Measurements from ENCODE around the gene MISP3. TPM values are rescaled to one million over a fixed set of nuclear protein-coding genes. Genes with fewer than 3 reads are reported as not detected.
"Not testable (repeated sequence)": the region's sequence is repeated elsewhere in the genome, so short reads cannot be mapped to it uniquely, and the experiment has no call there.

MISP3 gene
- total RNA-seq: 1 to 10 TPM in 2 of 5 experiments, under 1 TPM in 3; 0.58 to 1.9 (median 0.91) TPM
- under 1 TPM; 0.18 to 0.19 TPM for polyA plus RNA-seq
- total RNA-seq: 0.67 reads per million

DNA sequence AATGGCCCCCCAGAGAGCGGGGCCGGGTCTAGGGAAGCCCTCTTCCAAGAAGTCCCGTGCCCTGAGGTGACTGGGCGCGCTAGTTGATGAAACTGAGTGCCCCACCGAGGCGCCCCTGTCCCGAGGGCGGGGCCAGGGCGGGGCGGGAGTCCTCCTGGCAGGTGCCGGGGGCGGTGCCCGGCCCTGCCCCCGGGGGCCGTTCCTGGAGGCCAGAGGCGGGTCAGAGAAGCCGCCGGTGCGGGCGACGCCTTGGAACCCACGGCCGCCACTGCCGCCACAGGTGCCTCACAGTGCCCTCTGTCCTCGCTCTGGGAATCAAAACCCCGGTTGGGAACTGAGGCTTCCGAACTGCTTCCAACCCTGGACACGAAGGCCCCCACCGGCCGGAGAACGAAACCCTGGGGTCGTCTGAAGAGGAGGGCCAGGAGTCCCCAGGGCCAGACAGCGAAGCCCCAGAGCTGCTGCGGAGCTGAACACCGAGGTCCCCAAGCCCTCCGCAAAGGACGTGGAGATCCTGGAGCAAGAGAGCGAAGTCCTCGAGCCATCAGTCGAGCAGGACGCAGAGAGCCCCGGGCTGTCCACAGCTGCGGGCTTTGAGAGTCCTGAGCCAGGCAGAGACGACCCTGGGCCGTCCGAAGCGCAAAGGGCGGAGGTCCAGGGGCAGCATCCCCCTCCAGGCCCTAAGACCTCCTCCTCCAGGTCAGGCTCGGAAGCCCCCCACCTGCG, at the start of gene MISP3:
Gene MISP3, plus strand, starts transcription at position 252 of the 726 bp plus-strand sequence. CDS start 524 bp downstream, outside the sequence.
- intact Hi-C loops (cut with micrococcal nuclease): loop anchor here (1.0 to 5.0 kb wide), 10 partner anchors 9 to 615 kb away; partner anchors contain the start of genes RFX1 (in 2 of the 2), ASF1B (in 1 of the 2) and SAMD1 (in 1 of the 2)

DNA sequence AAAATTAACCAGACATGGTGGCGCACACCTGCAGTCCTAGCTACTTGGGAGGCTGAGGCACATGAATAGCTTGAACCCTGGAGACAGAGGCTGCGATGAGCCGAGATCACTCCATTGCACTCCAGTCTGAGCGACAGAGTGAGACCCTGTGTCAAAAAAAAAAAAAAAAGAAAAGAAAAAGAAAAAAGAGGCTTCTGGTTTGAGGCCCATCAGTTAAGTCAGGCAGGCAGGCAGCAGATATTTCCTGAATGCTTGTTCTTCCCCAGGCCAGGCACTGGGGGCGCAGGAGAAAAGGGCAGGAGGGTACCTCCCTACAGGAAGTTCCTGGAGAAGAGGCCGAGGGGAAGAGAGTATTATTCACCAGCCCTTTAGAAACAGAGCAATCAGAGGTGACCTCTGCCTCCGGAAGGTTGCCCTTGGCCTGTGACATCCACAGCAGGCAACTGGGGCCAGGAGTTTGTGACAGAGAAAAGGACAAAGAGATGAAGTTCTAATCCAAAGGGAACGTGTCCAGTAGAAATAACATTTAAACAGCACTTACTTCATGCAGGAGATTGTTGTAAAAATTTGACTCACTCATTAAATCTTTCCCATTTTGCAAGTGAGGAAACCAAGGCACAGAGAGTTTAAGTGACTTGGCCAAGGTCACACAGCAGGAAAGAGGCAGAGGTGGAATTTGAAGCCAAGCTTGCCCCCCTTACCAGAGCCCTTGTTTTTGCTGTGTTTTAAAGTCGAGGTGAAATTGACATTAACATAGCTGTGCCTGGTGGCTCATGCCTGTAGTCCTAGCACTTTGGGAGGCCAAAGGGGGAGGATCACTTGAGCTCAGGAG, 49.0 kb upstream of the MISP3 start:
- H3K27me3 ChIP-seq (ENCODE audit: control insufficient read depth in 2 of 2, insufficient read depth in 2 of 2, low read length in 2 of 2): no peaks in the 10 kb centered on the region
- DNase-seq: no peak
- intact Hi-C loops (cut with micrococcal nuclease): loop anchor here in 1 of 2 donors (1.0 kb wide), 1 partner anchor 9 kb away; no protein-coding TSS in a partner anchor
- ChIA-PET CTCF (no interaction called here), POLR2A (no interaction called here)
- H3K4me3 ChIP-seq (ENCODE audit: low read length): no peak overlapping the region
- peak overlapping the region in 5 of 9 donors; percentile 6 to 78 (median 36) for H3K27ac Mint-ChIP-seq
- no peaks in the 10 kb centered on the region for H3K27me3 Mint-ChIP-seq
- H3K4me3 Mint-ChIP-seq: peak overlapping the region in 1 of 10 donors; percentile 45
- H3K36me3 ChIP-seq (ENCODE audit: control insufficient read depth in 2 of 3, insufficient read depth in 3 of 3, low read length in 3 of 3): no peaks in the 10 kb centered on the region
- ATAC-seq: peak; percentile 64
- no peaks in the 10 kb centered on the region for H3K9me3 Mint-ChIP-seq
- H3K4me1 ChIP-seq (ENCODE audit: control insufficient read depth in 2 of 2, insufficient read depth in 2 of 2, low read length in 2 of 2): no peaks in the 10 kb centered on the region
- H3K9me3 ChIP-seq (ENCODE audit: control insufficient read depth in 2 of 3, low read length in 3 of 3): no peaks in the 10 kb centered on the region
- no peaks in the 10 kb centered on the region for H3K36me3 Mint-ChIP-seq
- no peak overlapping the region for H3K27ac ChIP-seq (ENCODE audit: low read depth, low read length)
- H3K4me1 Mint-ChIP-seq: peaks cover 7 to 20% (median 13%) of the 10 kb centered on the region in 7 donors

More for the DNA sequence above, at the start of gene MISP3:
- peaks cover 9 to 18% of the 10 kb centered on the region in 2 donors for H3K4me1 ChIP-seq (ENCODE audit: control insufficient read depth in 2 of 2, insufficient read depth in 2 of 2, low read length in 2 of 2)
- H3K36me3 ChIP-seq (ENCODE audit: control insufficient read depth in 2 of 3, insufficient read depth in 3 of 3, low read length in 3 of 3): no peaks in the 10 kb centered on the region
- peak within 1 kb of the TSS in 5 of 9 donors; percentile 66 to 89 (median 82) for H3K27ac Mint-ChIP-seq
- peak within 1 kb of the TSS; percentile 91 for H3K4me3 ChIP-seq (ENCODE audit: low read length)
- POLR2A ChIA-PET: interaction anchor here (0.6 to 2.5 kb wide), 5 partner anchors 19 to 148 kb away, joined by 3 to 10 read pairs (median 3); partner anchors contain the start of genes IL27RA and PRKACA
- H3K4me3 Mint-ChIP-seq: peak within 1 kb of the TSS; percentile 87 to 99 (median 93)
- peak in 2 of 9 donors; percentile 16 to 63 for DNase-seq
- peaks cover 0 to 1% (median 0%) of the 10 kb centered on the region in 11 donors for H3K9me3 Mint-ChIP-seq
- peak; percentile 2 for ATAC-seq
- peak within 1 kb of the TSS; percentile 50 for H3K27ac ChIP-seq (ENCODE audit: low read depth, low read length)
- H3K27me3 Mint-ChIP-seq: peaks cover 0 to 10% (median 0%) of the 10 kb centered on the region in 5 donors
- H3K9me3 ChIP-seq (ENCODE audit: control insufficient read depth in 2 of 3, low read length in 3 of 3): no peaks in the 10 kb centered on the region
- peaks cover 7 to 24% (median 10%) of the 10 kb centered on the region in 7 donors for H3K4me1 Mint-ChIP-seq
- no peaks in the 10 kb centered on the region for H3K27me3 ChIP-seq (ENCODE audit: control insufficient read depth in 2 of 2, insufficient read depth in 2 of 2, low read length in 2 of 2)
- H3K36me3 Mint-ChIP-seq: no peaks in the 10 kb centered on the region
- CTCF ChIA-PET: interaction anchor here (0.6 to 3.8 kb wide), 8 partner anchors 9 to 193 kb away, joined by 3 to 22 read pairs (median 4); partner anchors contain the start of gene ASF1B

DNA sequence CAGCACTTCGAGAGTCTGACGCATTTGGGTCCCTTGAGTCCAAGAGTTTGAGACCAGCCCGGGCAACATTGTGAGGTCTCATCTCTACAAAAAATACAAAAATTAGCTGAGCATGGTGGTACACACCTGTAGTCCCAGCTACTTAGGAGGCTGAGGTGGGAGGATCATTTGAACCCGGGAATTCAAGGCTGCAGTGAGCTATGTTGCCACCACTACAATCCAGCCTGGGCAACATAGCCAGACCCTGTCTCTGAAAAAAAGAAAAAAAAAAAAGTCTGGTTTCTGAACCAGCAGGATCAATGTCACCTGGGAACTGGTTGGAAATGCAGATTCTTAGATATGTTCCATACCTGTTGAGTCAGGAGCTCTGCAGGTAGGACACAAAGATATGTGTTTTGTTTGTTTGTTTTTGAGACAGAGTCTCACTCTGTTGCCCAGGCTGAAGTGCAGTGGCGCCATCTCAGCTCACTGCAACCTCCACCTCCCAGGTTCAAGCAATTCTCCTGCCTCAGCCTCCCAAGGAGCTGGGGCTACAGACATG, 45.9 kb upstream of the MISP3 start:
- H3K4me3 ChIP-seq (ENCODE audit: low read length); H3K27me3 Mint-ChIP-seq; H3K27me3 ChIP-seq (ENCODE audit: control insufficient read depth in 2 of 2, insufficient read depth in 2 of 2, low read length in 2 of 2); ATAC-seq; intact Hi-C loops (cut with micrococcal nuclease); H3K36me3 Mint-ChIP-seq; H3K27ac ChIP-seq (ENCODE audit: low read depth, low read length); H3K9me3 Mint-ChIP-seq; H3K9me3 ChIP-seq (ENCODE audit: control insufficient read depth in 2 of 3, low read length in 3 of 3); H3K36me3 ChIP-seq (ENCODE audit: control insufficient read depth in 2 of 3, insufficient read depth in 3 of 3, low read length in 3 of 3); DNase-seq: not testable (repeated sequence)
- Mint-ChIP-seq H3K4me3 (peak overlapping the region in 1 of 10 donors; percentile 15), H3K4me1 (peaks cover 14 to 41% (median 30%) of the 10 kb centered on the region in 7 donors), H3K27ac (peak overlapping the region in 1 of 9 donors; percentile 49)
- ChIA-PET CTCF (interaction anchor here (0.6 to 0.7 kb wide), 4 partner anchors 18 to 1402 kb away, joined by 3 to 5 read pairs (median 4); no protein-coding TSS in a partner anchor), POLR2A (interaction anchor here (0.8 to 7.9 kb wide), 6 partner anchors 8 to 75 kb away, joined by 3 to 162 read pairs (median 4); partner anchors contain the start of genes DCAF15 and RFX1)
- peaks cover 6 to 11% of the 10 kb centered on the region in 2 donors for H3K4me1 ChIP-seq (ENCODE audit: control insufficient read depth in 2 of 2, insufficient read depth in 2 of 2, low read length in 2 of 2)

DNA sequence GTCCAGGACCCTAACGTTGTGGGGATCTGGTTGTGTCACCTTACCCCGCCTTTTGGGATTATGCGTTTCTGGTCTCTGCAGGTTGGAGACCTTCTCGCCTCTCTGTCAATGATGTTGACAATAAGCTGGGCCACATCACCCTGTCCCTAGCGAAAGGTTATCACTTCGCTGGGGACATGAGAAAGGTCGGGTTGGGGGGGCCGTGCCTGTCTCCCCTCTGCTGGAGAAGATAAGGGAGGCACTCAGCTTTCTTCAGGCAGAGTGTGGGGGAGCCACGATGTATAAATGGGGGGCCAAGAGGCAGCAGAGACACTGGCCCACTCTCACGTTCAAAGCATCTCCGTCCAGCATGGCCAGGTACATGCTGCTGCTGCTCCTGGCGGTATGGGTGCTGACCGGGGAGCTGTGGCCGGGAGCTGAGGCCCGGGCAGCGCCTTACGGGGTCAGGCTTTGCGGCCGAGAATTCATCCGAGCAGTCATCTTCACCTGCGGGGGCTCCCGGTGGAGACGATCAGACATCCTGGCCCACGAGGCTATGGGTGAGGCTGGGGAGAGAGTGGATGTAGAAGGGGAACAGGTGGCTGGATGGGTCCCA, 44.6 kb upstream of the MISP3 start, which contains the start of gene RLN3:
Gene RLN3, plus strand, starts transcription at position 293 of the 595 bp plus-strand sequence. Its CDS starts 57 bp downstream, at position 350.
- Histone ChIP-seq H3K9me3 (ENCODE audit: control insufficient read depth in 2 of 3, low read length in 3 of 3) (no peaks in the 10 kb centered on the region), H3K4me1 (ENCODE audit: control insufficient read depth in 2 of 2, insufficient read depth in 2 of 2, low read length in 2 of 2) (peaks cover 11 to 14% of the 10 kb centered on the region in 2 donors), H3K27ac (ENCODE audit: low read depth, low read length) (no peak within 1 kb of the TSS), H3K4me3 (ENCODE audit: low read length) (no peak within 1 kb of the TSS), H3K36me3 (ENCODE audit: control insufficient read depth in 2 of 3, insufficient read depth in 3 of 3, low read length in 3 of 3) (peaks cover 0 to 8% (median 0%) of the 10 kb centered on the region in 3 experiments), H3K27me3 (ENCODE audit: control insufficient read depth in 2 of 2, insufficient read depth in 2 of 2, low read length in 2 of 2) (no peaks in the 10 kb centered on the region)
- CTCF ChIA-PET: interaction anchor here (0.5 to 0.6 kb wide), 3 partner anchors 8 to 125 kb away, joined by 3 to 5 read pairs (median 3); no protein-coding TSS in a partner anchor
- H3K9me3 Mint-ChIP-seq: no peaks in the 10 kb centered on the region
- intact Hi-C loops (cut with micrococcal nuclease): no loop called here
- peaks cover 0 to 1% (median 0%) of the 10 kb centered on the region in 5 donors for H3K27me3 Mint-ChIP-seq
- H3K27ac Mint-ChIP-seq: peak within 1 kb of the TSS; percentile 25 to 92 (median 74)
- ATAC-seq (no peak), DNase-seq (no peak)
- POLR2A ChIA-PET: interaction anchor here (0.6 to 7.9 kb wide), 4 partner anchors 8 to 58 kb away, joined by 3 to 162 read pairs (median 4); partner anchors contain the start of gene RFX1
- H3K4me1 Mint-ChIP-seq: peaks cover 14 to 45% (median 34%) of the 10 kb centered on the region in 7 donors
- peaks cover 0 to 5% (median 0%) of the 10 kb centered on the region in 5 donors for H3K36me3 Mint-ChIP-seq
- peak within 1 kb of the TSS in 3 of 10 donors; percentile 1 to 47 (median 38) for H3K4me3 Mint-ChIP-seq

DNA sequence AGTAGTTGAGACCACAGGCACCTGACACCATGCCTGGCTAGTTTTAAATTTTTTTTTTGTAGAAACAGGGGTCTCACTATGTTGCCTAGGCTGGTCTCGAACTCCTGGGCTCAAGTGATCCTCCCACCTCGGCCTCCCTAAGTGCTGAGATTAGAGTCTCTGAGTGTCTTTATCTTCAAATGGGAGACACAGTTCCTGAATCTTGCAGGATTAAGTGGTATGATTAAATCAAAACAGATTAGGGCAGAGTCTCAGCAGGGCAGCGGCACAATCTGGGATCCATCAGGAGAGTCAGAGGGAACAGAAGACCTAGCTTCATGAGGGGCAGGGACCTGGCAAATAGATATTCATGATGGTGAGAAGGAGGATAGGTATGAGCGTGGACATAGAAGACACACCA, 43.7 kb upstream of the MISP3 start:
- Mint-ChIP-seq H3K9me3 (no peaks in the 10 kb centered on the region), H3K36me3 (peaks cover under 1 to 6% (median 2%) of the 10 kb centered on the region in 5 donors), H3K4me1 (peaks cover 17 to 39% (median 30%) of the 10 kb centered on the region in 7 donors), H3K27ac (peak overlapping the region; percentile 6 to 92 (median 74)), H3K27me3 (peaks cover 0 to 1% (median 0%) of the 10 kb centered on the region in 5 donors), H3K4me3 (peak overlapping the region in 3 of 10 donors; percentile 1 to 47 (median 13))
- DNase-seq (no peak), ATAC-seq (no peak)
- peaks cover 0 to 8% (median 0%) of the 10 kb centered on the region in 3 experiments for H3K36me3 ChIP-seq (ENCODE audit: control insufficient read depth in 2 of 3, insufficient read depth in 3 of 3, low read length in 3 of 3)
- ChIA-PET POLR2A (interaction anchor here (0.6 to 7.9 kb wide), 4 partner anchors 22 to 137 kb away, joined by 3 to 162 read pairs (median 3); partner anchors contain the start of gene RFX1), CTCF (interaction anchor here (1.2 kb wide), 1 partner anchor 19 kb away, joined by 3 read pairs; no protein-coding TSS in a partner anchor)
- H3K27ac ChIP-seq (ENCODE audit: low read depth, low read length): no peak overlapping the region
- H3K4me3 ChIP-seq (ENCODE audit: low read length): no peak overlapping the region
- H3K9me3 ChIP-seq (ENCODE audit: control insufficient read depth in 2 of 3, low read length in 3 of 3): no peaks in the 10 kb centered on the region
- peaks cover 14 to 16% of the 10 kb centered on the region in 2 donors for H3K4me1 ChIP-seq (ENCODE audit: control insufficient read depth in 2 of 2, insufficient read depth in 2 of 2, low read length in 2 of 2)
- intact Hi-C loops (cut with micrococcal nuclease): no loop called here
- no peaks in the 10 kb centered on the region for H3K27me3 ChIP-seq (ENCODE audit: control insufficient read depth in 2 of 2, insufficient read depth in 2 of 2, low read length in 2 of 2)

Measured in naive thymus-derived CD4-positive, alpha-beta T cell (primary cell).